HCT116 (cell line): ENCODE results near the gene HTT-AS. TPM values are rescaled to one million over a fixed set of nuclear protein-coding genes. Genes with fewer than 3 reads are reported as not detected.

Experiments used
- ATAC-seq: fragments of 200-7000 bp; cut with Tn5 transposase; 2 replicates; pipeline ENCODE4 v1.9.1; 2020; ENCODE audit warnings: mild to moderate bottlenecking, moderate library complexity
- BruUV-seq: library from RNA; stranded (reverse); fragments of 400-500 nt; replicated peaks from 2 replicates; lab custom pipeline; 2021; lab: Mats Ljungman, UMichigan
- CTCF ChIA-PET: fragments of 300-600 bp; sonication (Branson Sonifier 250); formaldehyde crosslinking; loops from one replicate; lab custom pipeline; 2021; ENCODE audit warnings: antibody characterized with exemption; lab: Charles Lee
- POLR2A ChIA-PET: fragments of 300-600, 350-600 bp; sonication (Branson Sonifier 250); formaldehyde crosslinking; loops from one replicate; lab custom pipeline; 2021; ENCODE audit warnings: antibody characterized with exemption; lab: Charles Lee
- RAD21 ChIA-PET, 2 experiments: fragments of 300-600 bp; sonication (Branson Sonifier 250); formaldehyde crosslinking; loops; one replicate each; lab custom pipeline; 2023; ENCODE audit warnings: low total read pairs in 2 of 2; ENCODE audit not compliant: uncharacterized antibody in 2 of 2, unreplicated experiment in 2 of 2, low non-redundant PET in 1 of 2; lab: Charles Lee
- DNase-seq: peaks from one replicate; pipeline ENCODE4 v3.0.0-alpha.2; 2010; ENCODE audit warnings: low read depth, low spot score
- H2AFZ ChIP-seq: fragments of 200-600 bp; shearing (Covaris generic), sonication (generic); 2 replicates; pipeline ENCODE4 v1.6.1; 2017; ENCODE audit warnings: low read depth, mixed run types, mixed read lengths, antibody characterized with exemption, low read length; ENCODE audit not compliant: poor library complexity, severe bottlenecking
- H3K27ac ChIP-seq: 2 replicates; pipeline ENCODE4 v1.5.1; 2012; ENCODE audit warnings: low read depth, low read length
- H3K27me3 ChIP-seq: fragments of 200-600 bp; sonication (generic); 2 replicates; pipeline ENCODE4 v1.6.1; 2016; ENCODE audit warnings: mixed run types, low read length, mixed read lengths; ENCODE audit not compliant: insufficient read depth
- H3K36me3 ChIP-seq, 2 experiments: fragments of 200-500 bp in 1 of 2; fragments of 200-600 bp in 1 of 2; sonication (Bioruptor generic) in 1 of 2; sonication (generic) in 1 of 2; 2 replicates each; pipeline versions ENCODE4 v1.5.1 to v1.6.1; 2014 to 2016; ENCODE audit warnings: low read length in 2 of 2, inconsistent platforms in 1 of 2, mixed read lengths in 1 of 2, mixed run types in 1 of 2; ENCODE audit not compliant: insufficient read depth in 2 of 2, control insufficient read depth in 1 of 2
- H3K4me1 ChIP-seq, 2 experiments: fragments of 200-600 bp in 1 of 2; sonication (generic) in 1 of 2; 2 replicates each; pipeline versions ENCODE4 v1.5.1 to v1.6.1; 2012 to 2017; ENCODE audit warnings: low read length in 2 of 2, inconsistent platforms in 1 of 2, mild to moderate bottlenecking in 1 of 2, mixed read lengths in 1 of 2, mixed run types in 1 of 2, moderate library complexity in 1 of 2; ENCODE audit not compliant: insufficient read depth in 2 of 2, control insufficient read depth in 1 of 2
- H3K4me2 ChIP-seq: fragments of 200-600 bp; sonication (generic); 2 replicates; pipeline ENCODE4 v1.6.1; 2017; ENCODE audit warnings: mixed run types, low read length, mixed read lengths
- H3K4me3 ChIP-seq, 2 experiments: fragments of 200-600 bp in 1 of 2; sonication (generic) in 1 of 2; replicated peaks in 1 of 2; 2 replicates each; pipeline ENCODE4 v1.5.1; 2011 to 2016; ENCODE audit warnings: low read length in 2 of 2, control low read depth in 1 of 2, low read depth in 1 of 2, mild to moderate bottlenecking in 1 of 2, mixed read lengths in 1 of 2, mixed run types in 1 of 2
- H3K79me2 ChIP-seq: fragments of 200-600 bp; sonication (generic); 2 replicates; pipeline ENCODE4 v1.6.1; 2017; ENCODE audit warnings: mild to moderate bottlenecking, mixed run types, low read length, moderate library complexity, mixed read lengths; ENCODE audit not compliant: insufficient read depth
- H3K9ac ChIP-seq: fragments of 200-600 bp; sonication (generic); 2 replicates; pipeline ENCODE4 v1.6.1; 2016; ENCODE audit warnings: low read length, mixed read lengths
- H3K9me2 ChIP-seq: fragments of 200-600 bp; sonication (generic), shearing (Covaris generic); 2 replicates; pipeline ENCODE4 v1.6.1; 2017; ENCODE audit warnings: mixed run types, mild to moderate bottlenecking, moderate library complexity; ENCODE audit not compliant: insufficient read depth
- H3K9me3 ChIP-seq, 2 experiments: fragments of 200-500 bp in 1 of 2; fragments of 200-600 bp in 1 of 2; sonication (Bioruptor generic) in 1 of 2; sonication (generic) in 1 of 2; 2 replicates each; pipeline ENCODE4 v1.6.1; 2014 to 2017; ENCODE audit warnings: low read length in 2 of 2, mixed read lengths in 2 of 2, inconsistent platforms in 1 of 2, low read depth in 1 of 2, mild to moderate bottlenecking in 1 of 2, mixed run types in 1 of 2, moderate library complexity in 1 of 2; ENCODE audit not compliant: control insufficient read depth in 1 of 2, insufficient read depth in 1 of 2
- H4K20me1 ChIP-seq: fragments of 200-600 bp; sonication (generic), shearing (Covaris generic); 2 replicates; pipeline ENCODE4 v1.6.1; 2017; ENCODE audit warnings: mixed run types, mild to moderate bottlenecking, moderate library complexity; ENCODE audit not compliant: insufficient read depth
- ATF3 ChIP-seq: IDR thresholded peaks from 2 replicates; pipeline ENCODE4 v1.6.1; 2012
- CBX3 ChIP-seq: IDR thresholded peaks from 2 replicates; pipeline ENCODE4 v1.6.1; 2012; ENCODE audit warnings: low read depth
- CEBPB ChIP-seq: IDR thresholded peaks from 2 replicates; pipeline ENCODE4 v1.6.1; 2012; ENCODE audit warnings: low read depth
- CTCF ChIP-seq, 3 experiments: fragments of 200-600 bp in 1 of 3; sonication (generic) in 1 of 3; IDR thresholded peaks in 2 of 3; conservative IDR thresholded peaks in 1 of 3; 2 replicates each; pipeline ENCODE4 v1.5.1; 2012 to 2017; ENCODE audit warnings: low read depth in 2 of 3, low read length in 2 of 3, antibody characterized with exemption in 1 of 3, borderline replicate concordance in 1 of 3, control low read depth in 1 of 3, mild to moderate bottlenecking in 1 of 3, mixed read lengths in 1 of 3, mixed run types in 1 of 3, moderate library complexity in 1 of 3; ENCODE audit not compliant: insufficient read depth in 1 of 3
- ELF1 ChIP-seq: IDR thresholded peaks from 2 replicates; pipeline ENCODE4 v1.6.1; 2012; ENCODE audit warnings: low read depth, borderline replicate concordance
- EZH2 ChIP-seq: fragments of 200-600 bp; sonication (generic); IDR thresholded peaks from 2 replicates; pipeline ENCODE4 v1.6.1; 2017; ENCODE audit warnings: antibody characterized with exemption, mixed run types
- EZH2phosphoT487 ChIP-seq: fragments of 200-600 bp; IDR thresholded peaks from 2 replicates; pipeline ENCODE4 v1.6.1; 2018; ENCODE audit warnings: antibody characterized with exemption, borderline replicate concordance
- FOSL1 ChIP-seq: IDR thresholded peaks from 2 replicates; pipeline ENCODE4 v1.6.1; 2012; ENCODE audit warnings: low read depth
- JUND ChIP-seq: IDR thresholded peaks from 2 replicates; pipeline ENCODE4 v1.6.1; 2012
- SIN3A ChIP-seq: IDR thresholded peaks from 2 replicates; pipeline ENCODE4 v1.6.1; 2012; ENCODE audit warnings: low read depth
- SP1 ChIP-seq: IDR thresholded peaks from 2 replicates; pipeline ENCODE4 v1.6.1; 2012; ENCODE audit warnings: low read depth
- ZFX ChIP-seq: fragments of 450-650 bp; IDR thresholded peaks from 2 replicates; pipeline ENCODE4 v1.6.1; 2017
- ZNF274 ChIP-seq: fragments of 200-500 bp; sonication (Bioruptor generic); IDR thresholded peaks from 2 replicates; pipeline ENCODE4 v1.6.1; 2014; ENCODE audit warnings: mild to moderate bottlenecking, low read depth, low read length, inconsistent platforms
- intact Hi-C: fragments of 100-400 bp; cut with micrococcal nuclease; formaldehyde crosslinking; loops from 2 replicates; pipeline ENCODE4 v1.10.0; 2022
- total RNA-seq: library from RNA; stranded (reverse); gene quantifications from one replicate; pipeline ENCODE4 v1.2.1, GENCODE V29; 2021; ENCODE audit not compliant: unreplicated experiment
- TF ChIP-seq, protein P1 (sequence below): IDR thresholded peaks from 2 replicates; pipeline ENCODE4 v1.6.1; 2012
- TF ChIP-seq, protein P2 (sequence below): IDR thresholded peaks from 2 replicates; pipeline ENCODE4 v1.6.1; 2011; ENCODE audit warnings: mild to moderate bottlenecking, low read length, moderate library complexity; ENCODE audit not compliant: insufficient replicate concordance; ENCODE audit errors: extremely low read depth

Gene HTT-AS
- total RNA-seq, 1 experiment from 2014 or later, result not detected

- BruUV-seq, result no TSS peak
- Histone ChIP-seq H3K4me1 (no peaks in the 10 kb centered on the region), H2AFZ (no peak overlapping the region), H3K4me2 (no peak overlapping the region)
- POLR2A ChIA-PET, result no interaction called here
- ATAC-seq, result no peak
- RAD21 ChIA-PET, result no interaction called here
- TF ChIP-seq, protein P1, sequence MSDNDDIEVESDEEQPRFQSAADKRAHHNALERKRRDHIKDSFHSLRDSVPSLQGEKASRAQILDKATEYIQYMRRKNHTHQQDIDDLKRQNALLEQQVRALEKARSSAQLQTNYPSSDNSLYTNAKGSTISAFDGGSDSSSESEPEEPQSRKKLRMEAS, result no peak
- TF ChIP-seq ZFX (no peak), EZH2 (no peak), ATF3 (no peak), JUND (no peak)
- TF ChIP-seq, all 23 proteins: peak for 0
- no peaks in the 10 kb centered on the region for H4K20me1 ChIP-seq
- no peaks in the 10 kb centered on the region for H3K79me2 ChIP-seq
- no peaks in the 10 kb centered on the region for H3K9me2 ChIP-seq
- CTCF ChIA-PET, result interaction anchor here (1.0 kb wide), 1 partner anchor 19 kb away, joined by 4 read pairs; no protein-coding TSS in a partner anchor
- no peak overlapping the region for H3K9ac ChIP-seq
- no peak for DNase-seq
- peaks cover 23 to 24% of the 10 kb centered on the region in 2 experiments for H3K36me3 ChIP-seq
- intact Hi-C loops, result no loop called here
- H3K27ac ChIP-seq, result no peak overlapping the region
- no peaks in the 10 kb centered on the region for H3K9me3 ChIP-seq
- no peaks in the 10 kb centered on the region for H3K27me3 ChIP-seq
- no peak overlapping the region for H3K4me3 ChIP-seq
These were observed 42.6 kb upstream of the HTT-AS start for GRCh38 chr4:3116955-3117354.

GRCh38 chr4:3115637-3116270 is 41.4 kb upstream of the HTT-AS start:
- DNase-seq (no peak), ATAC-seq (no peak)
- RAD21 ChIA-PET, result interaction anchor here in 1 of 2 experiments (0.6 kb wide), 1 partner anchor 36 kb away, joined by 3 read pairs; no protein-coding TSS in a partner anchor
- H4K20me1 ChIP-seq, result no peaks in the 10 kb centered on the region
- H2AFZ ChIP-seq, result no peak overlapping the region
- BruUV-seq, result no TSS peak
- H3K4me1 ChIP-seq, result no peaks in the 10 kb centered on the region
- no peaks in the 10 kb centered on the region for H3K27me3 ChIP-seq
- TF ChIP-seq ZFX, result no peak
- no peak for TF ChIP-seq EZH2phosphoT487
- TF ChIP-seq SP1, result no peak
- no peak for TF ChIP-seq CEBPB
- TF ChIP-seq ZNF274, result no peak
- TF ChIP-seq FOSL1, result no peak
- TF ChIP-seq SIN3A, result no peak
- TF ChIP-seq ELF1, result no peak
- TF ChIP-seq, protein P2, sequence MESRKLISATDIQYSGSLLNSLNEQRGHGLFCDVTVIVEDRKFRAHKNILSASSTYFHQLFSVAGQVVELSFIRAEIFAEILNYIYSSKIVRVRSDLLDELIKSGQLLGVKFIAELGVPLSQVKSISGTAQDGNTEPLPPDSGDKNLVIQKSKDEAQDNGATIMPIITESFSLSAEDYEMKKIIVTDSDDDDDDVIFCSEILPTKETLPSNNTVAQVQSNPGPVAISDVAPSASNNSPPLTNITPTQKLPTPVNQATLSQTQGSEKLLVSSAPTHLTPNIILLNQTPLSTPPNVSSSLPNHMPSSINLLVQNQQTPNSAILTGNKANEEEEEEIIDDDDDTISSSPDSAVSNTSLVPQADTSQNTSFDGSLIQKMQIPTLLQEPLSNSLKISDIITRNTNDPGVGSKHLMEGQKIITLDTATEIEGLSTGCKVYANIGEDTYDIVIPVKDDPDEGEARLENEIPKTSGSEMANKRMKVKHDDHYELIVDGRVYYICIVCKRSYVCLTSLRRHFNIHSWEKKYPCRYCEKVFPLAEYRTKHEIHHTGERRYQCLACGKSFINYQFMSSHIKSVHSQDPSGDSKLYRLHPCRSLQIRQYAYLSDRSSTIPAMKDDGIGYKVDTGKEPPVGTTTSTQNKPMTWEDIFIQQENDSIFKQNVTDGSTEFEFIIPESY, result no peak
- TF ChIP-seq, protein P1, result no peak
- no peak for TF ChIP-seq JUND
- TF ChIP-seq ATF3, result no peak
- no peak for TF ChIP-seq CTCF (IDR thresholded peaks at IDR 0.05 in 2 of 3, conservative IDR thresholded peaks at IDR 0.05 in 1 of 3; ENCODE audit: borderline replicate concordance in 1 of 3, insufficient read depth in 1 of 3, low read depth in 2 of 3, low read length in 2 of 3)
- no peak for TF ChIP-seq CBX3
- CTCF ChIA-PET, result interaction anchor here (1.0 to 1.5 kb wide), 2 partner anchors 9 to 20 kb away, joined by 4 read pairs; no protein-coding TSS in a partner anchor
- H3K4me2 ChIP-seq, result no peak overlapping the region
- no peak overlapping the region for H3K4me3 ChIP-seq
- intact Hi-C loops, result no loop called here
- no peaks in the 10 kb centered on the region for H3K9me3 ChIP-seq
- H3K9me2 ChIP-seq, result no peaks in the 10 kb centered on the region
- POLR2A ChIA-PET, result no interaction called here
- H3K9ac ChIP-seq, result no peak overlapping the region
- no peak overlapping the region for H3K27ac ChIP-seq
- H3K36me3 ChIP-seq, result peaks cover 19 to 22% of the 10 kb centered on the region in 2 experiments
- H3K79me2 ChIP-seq, result no peaks in the 10 kb centered on the region
